Colon (tissue), 2 donors: ENCODE results near the gene TGFB2.

Source experiments
- FAIRE-seq: peaks from 2 replicates; lab custom pipeline; 2012; peaks lifted over from hg19 to GRCh38; lab: Jason Lieb, UNC
- donor health status: control.
- donor health status: control.

TGFB2 gene

DNA sequence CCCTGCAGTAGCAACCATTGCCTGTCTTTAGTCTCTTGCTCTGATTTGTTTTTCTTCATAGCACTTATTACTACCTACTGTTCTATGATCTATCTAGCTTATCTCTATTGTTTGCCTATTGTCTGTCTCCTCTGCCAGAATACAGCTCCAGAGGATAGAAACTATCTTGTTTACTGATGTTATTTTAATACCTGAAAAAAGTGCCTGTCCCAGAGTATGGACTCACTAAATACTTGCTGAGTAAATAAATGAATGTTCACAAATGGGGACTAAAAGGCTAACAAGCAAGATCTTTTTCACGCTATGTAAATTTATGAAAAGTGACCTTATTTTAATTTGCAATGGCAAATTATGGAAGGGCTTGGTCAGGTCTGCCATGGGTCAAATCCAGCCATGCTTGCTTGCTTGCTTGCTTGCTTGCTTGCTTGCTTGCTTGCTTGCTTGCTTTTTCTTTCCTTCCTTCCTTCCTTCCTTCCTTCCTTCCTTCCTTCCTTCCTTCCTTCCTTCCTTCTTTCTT lies 145.3 kb downstream of the TGFB2 start:
- no peak for FAIRE-seq

DNA sequence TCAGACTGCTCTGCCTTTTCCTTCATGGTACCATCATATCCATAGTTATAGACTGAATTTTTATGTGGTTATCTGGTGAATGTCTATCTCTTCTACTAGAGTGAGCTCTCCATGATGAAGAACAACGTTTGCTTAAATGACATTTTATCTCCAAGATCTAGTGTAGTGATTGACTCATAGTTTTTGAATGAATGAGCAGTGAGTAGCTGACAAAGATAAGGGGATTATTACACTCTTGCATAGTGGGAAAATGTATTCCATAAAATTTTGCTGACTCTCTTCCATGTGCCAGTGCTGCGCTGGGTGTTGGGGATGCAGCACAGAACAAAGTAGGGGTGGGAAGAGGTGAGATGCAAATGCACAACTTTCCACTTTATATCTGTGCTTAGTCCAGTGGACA lies 147.7 kb downstream of the TGFB2 start:
- FAIRE-seq, result no peak

DNA sequence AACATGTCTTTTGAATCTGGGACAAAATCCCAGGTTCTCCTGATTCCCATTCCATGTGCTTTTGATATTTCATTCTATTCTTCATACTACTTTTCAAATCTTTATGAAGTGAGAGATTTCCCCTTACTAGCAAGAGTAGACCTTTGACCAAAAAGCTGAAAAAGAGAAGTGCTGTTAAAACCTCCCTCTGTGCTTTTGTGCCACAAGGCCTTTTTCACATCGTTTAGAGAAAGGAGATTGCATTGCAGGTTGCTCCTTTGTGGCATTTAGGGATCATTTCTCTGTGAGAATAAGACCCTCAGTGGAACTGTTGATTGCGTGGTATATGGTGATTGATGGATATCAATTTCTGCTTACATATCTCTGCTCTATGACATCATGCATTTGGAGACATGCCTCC lies 148.8 kb downstream of the TGFB2 start:
- no peak for FAIRE-seq
